WTC11 (cell line): ENCODE results near the gene OXLD1. TPM values are rescaled to one million over a fixed set of nuclear protein-coding genes. Genes with fewer than 3 reads are reported as not detected.
A peak's percentile ranks its signal among the peaks of the same experiment; 100 is the strongest.

Source experiments
- ATAC-seq: fragments of 200-7000 bp; cut with Tn5 transposase; 2 replicates; pipeline ENCODE4 v1.10.0; 2021; ENCODE audit warnings: mild to moderate bottlenecking, moderate library complexity
- CTCF ChIA-PET: fragments of 300-600 bp; sonication (Branson Sonifier 250); formaldehyde crosslinking; loops from one replicate; lab custom pipeline; 2021; ENCODE audit warnings: antibody characterized with exemption; lab: Charles Lee
- POLR2A ChIA-PET: fragments of 350-600 bp; sonication (Branson Sonifier 250); formaldehyde crosslinking; loops from one replicate; lab custom pipeline; 2021; ENCODE audit warnings: antibody characterized with exemption; lab: Charles Lee
- DNase-seq: peaks from one replicate; pipeline ENCODE4 v3.0.0; 2021; ENCODE audit warnings: low spot score
- H3K27ac Mint-ChIP-seq: 2 replicates; pipeline ENCODE4 v1.8.0; 2021; ENCODE audit warnings: mixed read lengths
- H3K27me3 Mint-ChIP-seq: 2 replicates; pipeline ENCODE4 v1.8.0; 2021; ENCODE audit warnings: low read depth, mild to moderate bottlenecking, moderate library complexity, mixed read lengths
- H3K36me3 Mint-ChIP-seq: 2 replicates; pipeline ENCODE4 v1.8.0; 2021; ENCODE audit warnings: mixed read lengths
- H3K4me1 Mint-ChIP-seq: 2 replicates; pipeline ENCODE4 v1.8.0; 2022; ENCODE audit warnings: mixed read lengths
- H3K4me3 Mint-ChIP-seq: 2 replicates; pipeline ENCODE4 v1.8.0; 2021; ENCODE audit warnings: mild to moderate bottlenecking, moderate library complexity, mixed read lengths
- H3K9me3 Mint-ChIP-seq: 2 replicates; pipeline ENCODE4 v1.8.0; 2021; ENCODE audit warnings: mixed read lengths
- ATF1 ChIP-seq: sonication (generic); formaldehyde crosslinking; IDR thresholded peaks from 2 replicates; pipeline ENCODE4 v1.8.1; 2023; ENCODE audit warnings: mild to moderate bottlenecking, moderate library complexity, missing genetic modification reagents
- CBFB ChIP-seq: sonication (generic); formaldehyde crosslinking; IDR thresholded peaks from 2 replicates; pipeline ENCODE4 v1.8.1; 2022; ENCODE audit warnings: mild to moderate bottlenecking, low read depth, missing genetic modification reagents
- CREM ChIP-seq: sonication (generic); formaldehyde crosslinking; IDR thresholded peaks from 2 replicates; pipeline ENCODE4 v1.8.1; 2022; ENCODE audit warnings: mild to moderate bottlenecking, missing genetic modification reagents, moderate library complexity
- ETV6 ChIP-seq: sonication (generic); formaldehyde crosslinking; IDR thresholded peaks from 2 replicates; pipeline ENCODE4 v1.8.1; 2022; ENCODE audit warnings: mild to moderate bottlenecking, missing genetic modification reagents
- FOXJ3 ChIP-seq: sonication (generic); formaldehyde crosslinking; IDR thresholded peaks from 2 replicates; pipeline ENCODE4 v1.9.0; 2021; ENCODE audit warnings: missing genetic modification reagents, mild to moderate bottlenecking, borderline replicate concordance
- FOXK1 ChIP-seq: sonication (generic); formaldehyde crosslinking; IDR thresholded peaks from 2 replicates; pipeline ENCODE4 v1.8.0; 2022; ENCODE audit warnings: mild to moderate bottlenecking, moderate library complexity, missing genetic modification reagents
- JUN ChIP-seq: sonication (generic); formaldehyde crosslinking; IDR thresholded peaks from 2 replicates; pipeline ENCODE4 v1.8.0; 2023; ENCODE audit warnings: mild to moderate bottlenecking, missing genetic modification reagents
- MXD4 ChIP-seq: fragments of 250-450 bp; sonication (Bioruptor Pico); IDR thresholded peaks from 2 replicates; pipeline ENCODE4 v1.8.0; 2021; ENCODE audit warnings: mild to moderate bottlenecking, moderate library complexity, borderline replicate concordance
- MYBL2 ChIP-seq: sonication (generic); formaldehyde crosslinking; IDR thresholded peaks from 2 replicates; pipeline ENCODE4 v1.8.1; 2023; ENCODE audit warnings: mild to moderate bottlenecking, moderate library complexity, missing genetic modification reagents
- NFATC4 ChIP-seq: fragments of 250-450 bp; sonication (Bioruptor Pico); IDR thresholded peaks from 2 replicates; pipeline ENCODE4 v1.9.0; 2021; ENCODE audit warnings: mild to moderate bottlenecking
- NR1H2 ChIP-seq: sonication (generic); formaldehyde crosslinking; IDR thresholded peaks from 2 replicates; pipeline ENCODE4 v1.9.0; 2021; ENCODE audit warnings: mild to moderate bottlenecking, moderate library complexity, missing genetic modification reagents
- NR3C1 ChIP-seq: sonication (generic); formaldehyde crosslinking; conservative IDR thresholded peaks from 2 replicates; pipeline ENCODE4 v1.8.1; 2023; ENCODE audit warnings: low read depth, mild to moderate bottlenecking, missing genetic modification reagents
- RELA ChIP-seq: sonication (generic); formaldehyde crosslinking; IDR thresholded peaks from 2 replicates; pipeline ENCODE4 v1.8.1; 2022; ENCODE audit warnings: missing genetic modification reagents, mild to moderate bottlenecking, borderline replicate concordance
- SOX15 ChIP-seq: fragments of 250-450 bp; sonication (Bioruptor Pico); IDR thresholded peaks from 2 replicates; pipeline ENCODE4 v1.9.0; 2021; ENCODE audit warnings: mild to moderate bottlenecking
- SP1 ChIP-seq: sonication (generic); formaldehyde crosslinking; conservative IDR thresholded peaks from 2 replicates; pipeline ENCODE4 v1.8.1; 2022; ENCODE audit warnings: missing genetic modification reagents
- TCF7 ChIP-seq: sonication (generic); formaldehyde crosslinking; IDR thresholded peaks from 2 replicates; pipeline ENCODE4 v1.8.0; 2022; ENCODE audit warnings: mild to moderate bottlenecking, low read depth, missing genetic modification reagents, moderate library complexity
- TEAD1 ChIP-seq: sonication (generic); formaldehyde crosslinking; IDR thresholded peaks from 2 replicates; pipeline ENCODE4 v1.8.0; 2022; ENCODE audit warnings: mild to moderate bottlenecking, missing genetic modification reagents
- ZBTB21 ChIP-seq: sonication (generic); formaldehyde crosslinking; IDR thresholded peaks from 2 replicates; pipeline ENCODE4 v1.8.1; 2023; ENCODE audit warnings: mild to moderate bottlenecking, missing genetic modification reagents, borderline replicate concordance
- ZNF121 ChIP-seq: sonication (generic); formaldehyde crosslinking; IDR thresholded peaks from 2 replicates; pipeline ENCODE4 v1.8.0; 2023; ENCODE audit warnings: missing genetic modification reagents
- ZNF317 ChIP-seq: sonication (generic); formaldehyde crosslinking; IDR thresholded peaks from 2 replicates; pipeline ENCODE4 v1.8.1; 2023; ENCODE audit warnings: low read depth, mild to moderate bottlenecking, moderate library complexity, missing genetic modification reagents, borderline replicate concordance
- ZNF416 ChIP-seq: fragments of 250-450 bp; sonication (Bioruptor Pico); IDR thresholded peaks from 2 replicates; pipeline ENCODE4 v1.9.0; 2021; ENCODE audit warnings: mild to moderate bottlenecking, inconsistent platforms
- ZNF423 ChIP-seq: fragments of 250-450 bp; sonication (Bioruptor Pico); IDR thresholded peaks from 2 replicates; pipeline ENCODE4 v2.1.2; 2022; ENCODE audit warnings: mild to moderate bottlenecking, moderate library complexity
- total RNA-seq: library from RNA; stranded (reverse); gene quantifications from 3 replicates; pipeline ENCODE4 v1.2.3, GENCODE V29; 2021
- TF ChIP-seq, protein P1 (sequence below): sonication (generic); formaldehyde crosslinking; IDR thresholded peaks from 2 replicates; pipeline ENCODE4 v1.8.0; 2022; ENCODE audit warnings: mild to moderate bottlenecking, missing genetic modification reagents
- TF ChIP-seq, protein P2 (sequence below): fragments of 200-600 bp; IDR thresholded peaks from 2 replicates; pipeline ENCODE4 v1.8.0; 2022; ENCODE audit warnings: antibody characterized with exemption
- TF ChIP-seq, protein P3 (sequence below): sonication (generic); formaldehyde crosslinking; IDR thresholded peaks from 2 replicates; pipeline ENCODE4 v1.8.1; 2022; ENCODE audit warnings: mild to moderate bottlenecking, missing genetic modification reagents, moderate library complexity, borderline replicate concordance
- TF ChIP-seq, protein P4 (sequence below): sonication (generic); formaldehyde crosslinking; IDR thresholded peaks from 2 replicates; pipeline ENCODE4 v1.8.0; 2022; ENCODE audit warnings: mild to moderate bottlenecking, missing genetic modification reagents

Gene OXLD1
- total RNA-seq, 1 experiment from 2014 or later = 49.6 TPM

DNA sequence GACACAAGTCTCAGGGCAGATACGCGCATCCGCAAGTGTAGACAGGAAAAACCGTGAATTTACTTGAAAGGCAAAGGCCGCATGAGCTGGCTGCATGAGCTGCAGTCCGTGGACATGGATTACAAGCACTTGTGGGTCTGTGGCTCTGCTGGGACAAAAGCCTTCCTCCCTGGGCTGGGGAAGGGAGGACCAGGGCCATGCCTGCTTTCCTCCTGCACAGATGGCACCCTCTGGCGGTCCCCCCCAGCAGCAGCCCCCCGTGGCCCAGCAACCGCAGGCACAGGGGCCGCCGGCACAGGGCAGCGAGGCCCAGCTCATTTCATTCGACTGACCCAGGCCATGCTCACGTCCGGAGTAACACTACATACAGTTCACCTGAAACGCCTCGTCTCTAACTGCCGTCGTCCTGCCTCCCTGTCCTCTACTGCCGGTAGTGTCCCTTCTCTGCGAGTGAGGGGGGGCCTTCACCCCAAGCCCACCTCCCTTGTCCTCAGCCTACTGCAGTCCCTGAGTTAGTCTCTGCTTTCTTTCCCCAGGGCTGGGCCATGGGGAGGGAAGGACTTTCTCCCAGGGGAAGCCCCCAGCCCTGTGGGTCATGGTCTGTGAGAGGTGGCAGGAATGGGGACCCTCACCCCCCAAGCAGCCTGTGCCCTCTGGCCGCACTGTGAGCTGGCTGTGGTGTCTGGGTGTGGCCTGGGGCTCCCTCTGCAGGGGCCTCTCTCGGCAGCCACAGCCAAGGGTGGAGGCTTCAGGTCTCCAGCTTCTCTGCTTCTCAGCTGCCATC lies 35.1 kb upstream of the OXLD1 start:
- DNase-seq (no peak), ATAC-seq (peak; percentile 9)
- Mint-ChIP-seq H3K36me3 (peaks cover 52% of the 10 kb centered on the region), H3K4me3 (peak overlapping the region; percentile 98), H3K9me3 (no peaks in the 10 kb centered on the region), H3K27me3 (no peaks in the 10 kb centered on the region), H3K27ac (peak overlapping the region; percentile 70; the same call in 1 of the 2 replicates), H3K4me1 (peaks cover 16% of the 10 kb centered on the region)
- no peak for TF ChIP-seq ZNF416 (CRISPR knock-in tag)
- no peak for TF ChIP-seq ZNF121 (CRISPR knock-in tag)
- TF ChIP-seq MXD4 (CRISPR knock-in tag) = no peak
- TF ChIP-seq MYBL2 (CRISPR knock-in tag) = no peak
- ChIA-PET POLR2A (interaction anchor here (2.3 kb wide), 1 partner anchor 10 kb away, joined by 11 read pairs; the partner anchor contains the start of gene SLC25A10), CTCF (interaction anchor here (0.6 to 2.2 kb wide), 4 partner anchors 17 to 26 kb away, joined by 3 to 9 read pairs (median 7); partner anchors contain the start of genes ARL16 and HGS)

DNA sequence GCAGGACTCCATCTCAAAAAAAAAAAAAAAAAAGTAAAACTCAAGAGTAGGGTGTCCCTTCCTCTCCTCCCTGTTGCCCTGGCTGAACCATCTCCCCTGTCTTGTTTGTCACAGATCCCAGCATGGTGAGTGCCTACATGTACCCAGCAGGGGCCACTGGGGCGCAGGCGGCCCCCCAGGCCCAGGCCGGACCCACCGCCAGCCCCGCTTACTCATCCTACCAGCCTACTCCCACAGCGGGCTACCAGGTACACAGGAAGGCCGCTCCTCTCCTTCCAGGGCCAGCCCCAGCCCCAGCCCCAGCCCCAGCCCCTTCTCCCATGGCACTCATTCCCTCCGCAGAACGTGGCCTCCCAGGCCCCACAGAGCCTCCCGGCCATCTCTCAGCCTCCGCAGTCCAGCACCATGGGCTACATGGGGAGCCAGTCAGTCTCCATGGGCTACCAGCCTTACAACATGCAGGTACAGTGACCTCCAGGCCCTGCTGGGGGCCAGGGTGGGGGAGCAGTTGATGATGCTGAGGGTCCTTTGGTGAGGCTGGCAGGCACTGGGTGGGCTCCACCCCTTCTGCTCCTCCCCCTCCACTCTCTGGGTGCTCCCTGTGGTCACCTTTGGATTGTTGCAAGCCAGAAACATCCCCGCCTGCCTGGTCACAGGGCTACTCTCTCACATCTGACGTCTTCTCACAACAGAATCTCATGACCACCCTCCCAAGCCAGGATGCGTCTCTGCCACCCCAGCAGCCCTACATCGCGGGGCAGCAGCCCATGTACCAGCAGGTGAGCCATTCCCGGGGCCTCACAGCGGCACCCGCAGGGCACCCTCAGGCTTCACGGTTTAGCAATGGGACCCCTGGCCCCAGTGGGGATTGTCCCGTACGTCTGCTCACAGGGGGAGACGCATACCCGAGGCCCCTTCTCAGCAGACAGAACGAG lies 34.2 kb upstream of the OXLD1 start:
- ChIA-PET CTCF (no interaction called here), POLR2A (no interaction called here)
- no peak for DNase-seq
- H3K4me1 Mint-ChIP-seq = peaks cover 16% of the 10 kb centered on the region
- TF ChIP-seq, protein P1, sequence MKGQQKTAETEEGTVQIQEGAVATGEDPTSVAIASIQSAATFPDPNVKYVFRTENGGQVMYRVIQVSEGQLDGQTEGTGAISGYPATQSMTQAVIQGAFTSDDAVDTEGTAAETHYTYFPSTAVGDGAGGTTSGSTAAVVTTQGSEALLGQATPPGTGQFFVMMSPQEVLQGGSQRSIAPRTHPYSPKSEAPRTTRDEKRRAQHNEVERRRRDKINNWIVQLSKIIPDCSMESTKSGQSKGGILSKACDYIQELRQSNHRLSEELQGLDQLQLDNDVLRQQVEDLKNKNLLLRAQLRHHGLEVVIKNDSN (CRISPR knock-in tag) = no peak
- TF ChIP-seq RELA (CRISPR knock-in tag) = no peak
- TF ChIP-seq, protein P2, sequence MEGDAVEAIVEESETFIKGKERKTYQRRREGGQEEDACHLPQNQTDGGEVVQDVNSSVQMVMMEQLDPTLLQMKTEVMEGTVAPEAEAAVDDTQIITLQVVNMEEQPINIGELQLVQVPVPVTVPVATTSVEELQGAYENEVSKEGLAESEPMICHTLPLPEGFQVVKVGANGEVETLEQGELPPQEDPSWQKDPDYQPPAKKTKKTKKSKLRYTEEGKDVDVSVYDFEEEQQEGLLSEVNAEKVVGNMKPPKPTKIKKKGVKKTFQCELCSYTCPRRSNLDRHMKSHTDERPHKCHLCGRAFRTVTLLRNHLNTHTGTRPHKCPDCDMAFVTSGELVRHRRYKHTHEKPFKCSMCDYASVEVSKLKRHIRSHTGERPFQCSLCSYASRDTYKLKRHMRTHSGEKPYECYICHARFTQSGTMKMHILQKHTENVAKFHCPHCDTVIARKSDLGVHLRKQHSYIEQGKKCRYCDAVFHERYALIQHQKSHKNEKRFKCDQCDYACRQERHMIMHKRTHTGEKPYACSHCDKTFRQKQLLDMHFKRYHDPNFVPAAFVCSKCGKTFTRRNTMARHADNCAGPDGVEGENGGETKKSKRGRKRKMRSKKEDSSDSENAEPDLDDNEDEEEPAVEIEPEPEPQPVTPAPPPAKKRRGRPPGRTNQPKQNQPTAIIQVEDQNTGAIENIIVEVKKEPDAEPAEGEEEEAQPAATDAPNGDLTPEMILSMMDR = no peak
- no peak for TF ChIP-seq FOXJ3
- TF ChIP-seq ZNF317 (CRISPR knock-in tag) = no peak
- no peak for TF ChIP-seq NR3C1 (CRISPR knock-in tag)
- TF ChIP-seq SOX15 (CRISPR knock-in tag) = no peak
- no peak for TF ChIP-seq SP1 (CRISPR knock-in tag)
- TF ChIP-seq, all 79 proteins: peak for 0
- H3K9me3 Mint-ChIP-seq = no peaks in the 10 kb centered on the region
- H3K4me3 Mint-ChIP-seq = 0 out of 2 replicates have a peak overlapping the region, but pooled peaks have one; percentile 17
- H3K36me3 Mint-ChIP-seq = peaks cover 43% of the 10 kb centered on the region
- H3K27ac Mint-ChIP-seq = peak overlapping the region; percentile 70
- ATAC-seq = no peak
- H3K27me3 Mint-ChIP-seq = no peaks in the 10 kb centered on the region

DNA sequence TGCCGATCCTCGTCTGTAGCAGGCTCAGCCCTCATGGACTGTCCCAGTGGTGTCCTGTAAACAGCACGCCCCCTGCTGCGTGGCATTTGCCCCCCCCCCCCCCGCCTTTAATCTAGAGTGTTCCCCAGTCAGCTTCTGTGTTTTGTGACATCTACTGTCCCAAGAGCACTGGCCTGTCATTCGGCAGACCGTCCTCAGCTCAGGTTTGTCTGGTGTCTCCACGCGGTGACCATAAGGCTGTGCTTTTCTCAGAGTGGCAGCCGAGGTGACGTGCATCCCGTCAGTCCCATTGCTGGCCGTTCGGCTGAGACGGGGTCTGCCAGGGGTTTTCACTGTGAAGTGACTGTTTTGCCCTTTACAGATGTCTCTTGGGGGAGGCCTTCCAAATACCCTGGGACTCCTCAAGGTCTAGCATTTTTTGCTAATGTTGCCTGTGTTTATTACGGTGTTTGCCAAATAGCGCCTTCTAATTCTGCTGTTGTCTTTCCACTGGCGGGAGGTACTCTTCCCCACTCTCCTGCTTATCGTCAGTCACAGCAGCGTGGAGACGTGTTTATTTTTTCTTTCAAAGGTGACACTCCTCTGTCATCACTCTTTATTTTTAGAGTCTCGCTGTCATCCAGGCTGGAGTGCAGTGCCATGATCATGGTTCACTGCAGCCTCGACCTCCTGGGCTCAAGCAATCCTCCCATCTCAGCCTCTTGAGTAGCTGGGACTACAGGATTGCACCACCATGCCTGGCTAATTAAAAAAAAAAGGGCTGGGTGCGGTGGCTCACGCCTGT lies 31.0 kb upstream of the OXLD1 start:
- POLR2A ChIA-PET = no interaction called here
- H3K4me1 Mint-ChIP-seq = peaks cover 11% of the 10 kb centered on the region; the same call in 1 of the 2 replicates
- no peak for ATAC-seq
- no peak for TF ChIP-seq TCF7
- TF ChIP-seq NR1H2 (CRISPR knock-in tag) = no peak
- no peak for TF ChIP-seq CBFB (CRISPR knock-in tag)
- TF ChIP-seq FOXK1 (CRISPR knock-in tag) = no peak
- no peak for TF ChIP-seq ATF1
- no peak for TF ChIP-seq TEAD1 (CRISPR knock-in tag)
- TF ChIP-seq ZBTB21 (CRISPR knock-in tag) = no peak
- TF ChIP-seq, protein P3, sequence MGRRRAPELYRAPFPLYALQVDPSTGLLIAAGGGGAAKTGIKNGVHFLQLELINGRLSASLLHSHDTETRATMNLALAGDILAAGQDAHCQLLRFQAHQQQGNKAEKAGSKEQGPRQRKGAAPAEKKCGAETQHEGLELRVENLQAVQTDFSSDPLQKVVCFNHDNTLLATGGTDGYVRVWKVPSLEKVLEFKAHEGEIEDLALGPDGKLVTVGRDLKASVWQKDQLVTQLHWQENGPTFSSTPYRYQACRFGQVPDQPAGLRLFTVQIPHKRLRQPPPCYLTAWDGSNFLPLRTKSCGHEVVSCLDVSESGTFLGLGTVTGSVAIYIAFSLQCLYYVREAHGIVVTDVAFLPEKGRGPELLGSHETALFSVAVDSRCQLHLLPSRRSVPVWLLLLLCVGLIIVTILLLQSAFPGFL (CRISPR knock-in tag) = no peak
- TF ChIP-seq, protein P4, sequence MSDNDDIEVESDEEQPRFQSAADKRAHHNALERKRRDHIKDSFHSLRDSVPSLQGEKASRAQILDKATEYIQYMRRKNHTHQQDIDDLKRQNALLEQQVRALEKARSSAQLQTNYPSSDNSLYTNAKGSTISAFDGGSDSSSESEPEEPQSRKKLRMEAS (CRISPR knock-in tag) = no peak
- no peak for TF ChIP-seq ETV6 (CRISPR knock-in tag)
- no peak for TF ChIP-seq ZNF423 (CRISPR knock-in tag)
- no peak for TF ChIP-seq JUN
- TF ChIP-seq CREM (CRISPR knock-in tag) = no peak
- no peak for TF ChIP-seq NFATC4 (CRISPR knock-in tag)
- TF ChIP-seq, all 79 proteins: peak for 0
- H3K9me3 Mint-ChIP-seq = no peaks in the 10 kb centered on the region
- H3K4me3 Mint-ChIP-seq = no peak overlapping the region
- H3K36me3 Mint-ChIP-seq = peaks cover 32% of the 10 kb centered on the region
- DNase-seq = no peak
- no peaks in the 10 kb centered on the region for H3K27me3 Mint-ChIP-seq
- CTCF ChIA-PET = interaction anchor here (0.6 kb wide), 1 partner anchor 14 kb away, joined by 5 read pairs; no protein-coding TSS in a partner anchor
- H3K27ac Mint-ChIP-seq = peak overlapping the region; percentile 57
